ENCODE data around the gene KAT6B. TPM values are rescaled to one million over a fixed set of nuclear protein-coding genes. Genes with fewer than 3 reads are reported as not detected.

The KAT6B gene
- total and polyA plus RNA-seq, 2 experiments from 2014 or later, result 32.0 to 43.9 TPM

- Histone ChIP-seq H3K4me1 (ENCODE audit: low read depth) (peaks cover 9% of the 10 kb centered on the region), H3K9me3 (ENCODE audit: low read depth) (no peaks in the 10 kb centered on the region), H3K27ac (no peak overlapping the region), H3K4me3 (no peak overlapping the region), H3K27me3 (no peaks in the 10 kb centered on the region), H3K36me3 (no peaks in the 10 kb centered on the region)
- DNase-seq (ENCODE audit: low read depth in 1 of 2, low spot score in 1 of 2), result no peak
- TF ChIP-seq, protein P1, sequence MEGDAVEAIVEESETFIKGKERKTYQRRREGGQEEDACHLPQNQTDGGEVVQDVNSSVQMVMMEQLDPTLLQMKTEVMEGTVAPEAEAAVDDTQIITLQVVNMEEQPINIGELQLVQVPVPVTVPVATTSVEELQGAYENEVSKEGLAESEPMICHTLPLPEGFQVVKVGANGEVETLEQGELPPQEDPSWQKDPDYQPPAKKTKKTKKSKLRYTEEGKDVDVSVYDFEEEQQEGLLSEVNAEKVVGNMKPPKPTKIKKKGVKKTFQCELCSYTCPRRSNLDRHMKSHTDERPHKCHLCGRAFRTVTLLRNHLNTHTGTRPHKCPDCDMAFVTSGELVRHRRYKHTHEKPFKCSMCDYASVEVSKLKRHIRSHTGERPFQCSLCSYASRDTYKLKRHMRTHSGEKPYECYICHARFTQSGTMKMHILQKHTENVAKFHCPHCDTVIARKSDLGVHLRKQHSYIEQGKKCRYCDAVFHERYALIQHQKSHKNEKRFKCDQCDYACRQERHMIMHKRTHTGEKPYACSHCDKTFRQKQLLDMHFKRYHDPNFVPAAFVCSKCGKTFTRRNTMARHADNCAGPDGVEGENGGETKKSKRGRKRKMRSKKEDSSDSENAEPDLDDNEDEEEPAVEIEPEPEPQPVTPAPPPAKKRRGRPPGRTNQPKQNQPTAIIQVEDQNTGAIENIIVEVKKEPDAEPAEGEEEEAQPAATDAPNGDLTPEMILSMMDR (IDR thresholded peaks at IDR 0.05; ENCODE audit: low read depth, low read length), result no peak
Observed at GRCh38 chr10:74956555-74957111, 130.2 kb downstream of the KAT6B start.

- Histone ChIP-seq H3K4me1 (ENCODE audit: low read depth) (peaks cover 9% of the 10 kb centered on the region), H3K27ac (peak overlapping the region; percentile 7), H3K27me3 (no peaks in the 10 kb centered on the region), H3K4me3 (no peak overlapping the region), H3K36me3 (no peaks in the 10 kb centered on the region), H3K9me3 (ENCODE audit: low read depth) (no peaks in the 10 kb centered on the region)
- TF ChIP-seq, protein P1 (IDR thresholded peaks at IDR 0.05; ENCODE audit: low read depth, low read length), result no peak
- no peak for DNase-seq (ENCODE audit: low read depth in 1 of 2, low spot score in 1 of 2)
Observed at GRCh38 chr10:74957285-74957961, 131.0 kb downstream of the KAT6B start.

DNA sequence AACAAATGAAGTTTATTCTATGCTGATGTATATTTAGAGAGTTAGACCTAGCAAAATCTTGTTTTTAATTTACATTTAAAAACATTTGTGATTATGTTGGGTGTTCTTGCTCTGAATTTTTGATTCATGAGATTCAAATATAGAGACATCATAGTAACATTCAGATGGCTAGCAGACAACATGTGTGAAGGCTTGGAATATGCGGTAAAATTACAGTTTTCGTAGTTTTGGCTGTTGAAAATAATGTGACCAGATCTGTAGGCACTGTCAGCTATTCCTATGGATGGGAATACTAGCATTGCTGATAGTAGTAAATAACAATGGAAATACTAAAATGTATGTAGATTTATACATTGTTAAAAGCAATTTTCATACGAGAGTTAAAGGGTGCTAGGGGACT lies 131.9 kb downstream of the KAT6B start:
- no peaks in the 10 kb centered on the region for H3K27me3 ChIP-seq
- no peaks in the 10 kb centered on the region for H3K9me3 ChIP-seq (ENCODE audit: low read depth)
- no peak overlapping the region for H3K4me3 ChIP-seq
- no peaks in the 10 kb centered on the region for H3K36me3 ChIP-seq
- H3K4me1 ChIP-seq (ENCODE audit: low read depth), result peaks cover 9% of the 10 kb centered on the region
- no peak for DNase-seq (ENCODE audit: low read depth in 1 of 2, low spot score in 1 of 2)
- H3K27ac ChIP-seq, result no peak overlapping the region
- TF ChIP-seq, protein P1 (IDR thresholded peaks at IDR 0.05; ENCODE audit: low read depth, low read length), result no peak

DNA sequence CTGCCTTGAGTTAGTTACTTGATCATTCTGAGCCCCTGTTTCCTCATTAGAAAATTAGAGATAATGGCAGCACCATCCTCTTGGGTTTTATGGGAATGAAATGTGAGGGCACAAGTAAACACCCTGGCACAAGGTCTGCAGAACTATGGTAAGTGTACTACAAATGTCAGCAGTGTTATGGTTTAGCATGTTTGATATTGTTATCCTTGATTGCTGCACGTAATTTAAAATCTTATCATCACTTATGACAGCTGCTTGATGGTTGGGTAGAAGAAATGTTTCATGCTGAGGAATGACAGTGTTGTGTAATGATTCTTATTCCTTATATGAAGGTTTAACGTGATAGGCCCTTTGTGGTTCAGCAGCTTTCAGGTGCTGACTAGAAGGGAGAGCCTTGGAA lies 134.3 kb downstream of the KAT6B start:
- TF ChIP-seq, protein P1 (IDR thresholded peaks at IDR 0.05; ENCODE audit: low read depth, low read length), result no peak
- Histone ChIP-seq H3K4me1 (ENCODE audit: low read depth) (peaks cover 9% of the 10 kb centered on the region), H3K27ac (no peak overlapping the region), H3K9me3 (ENCODE audit: low read depth) (no peaks in the 10 kb centered on the region), H3K4me3 (no peak overlapping the region), H3K27me3 (no peaks in the 10 kb centered on the region), H3K36me3 (no peaks in the 10 kb centered on the region)
- no peak for DNase-seq (ENCODE audit: low read depth in 1 of 2, low spot score in 1 of 2)

DNA sequence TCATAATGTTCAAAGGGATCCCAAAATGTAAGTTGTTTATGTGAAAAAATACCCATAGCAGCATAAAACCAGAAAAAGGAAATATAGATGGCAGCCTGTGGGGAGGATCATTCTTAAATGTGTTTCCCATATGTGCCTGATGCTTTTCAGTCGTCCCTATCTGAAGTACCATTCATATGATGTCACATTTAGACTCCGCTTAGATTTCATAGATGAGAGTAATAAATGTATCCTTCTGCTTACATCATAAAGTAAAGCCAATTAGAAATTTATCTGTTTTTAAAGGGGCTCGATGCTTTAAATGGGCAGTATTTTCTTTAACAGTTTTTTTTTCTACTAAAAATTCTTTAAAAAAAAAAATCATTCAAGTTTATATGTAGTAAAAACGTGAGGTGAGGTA lies 136.1 kb downstream of the KAT6B start:
- Histone ChIP-seq H3K27me3 (no peaks in the 10 kb centered on the region), H3K36me3 (no peaks in the 10 kb centered on the region), H3K4me3 (no peak overlapping the region), H3K27ac (no peak overlapping the region), H3K4me1 (ENCODE audit: low read depth) (peaks cover 3% of the 10 kb centered on the region), H3K9me3 (ENCODE audit: low read depth) (no peaks in the 10 kb centered on the region)
- TF ChIP-seq, protein P1 (IDR thresholded peaks at IDR 0.05; ENCODE audit: low read depth, low read length), result no peak
- no peak for DNase-seq (ENCODE audit: low read depth in 1 of 2, low spot score in 1 of 2)
